ENCODE results near the gene CBFA2T2.
"Not testable (repeated sequence)": the region's sequence is repeated elsewhere in the genome, so short reads cannot be mapped to it uniquely, and the experiment has no call there.

The CBFA2T2 gene

GRCh38 chr20:33482581-33482980 lies 7.3 kb upstream of the CBFA2T2 start:
- no peak for DNase-seq (ENCODE audit: low read depth, low spot score)
- H3K4me3 ChIP-seq (ENCODE audit: low read depth, low read length) = no peak overlapping the region
- in situ Hi-C loops (cut with HindIII; ENCODE audit: low sequenced_read_pairs) = no loop called here
- no peak for TF ChIP-seq CTCF (IDR thresholded peaks at IDR 0.05; ENCODE audit: low read depth, low read length)

- in situ Hi-C loops (cut with HindIII; ENCODE audit: low sequenced_read_pairs); DNase-seq (ENCODE audit: low read depth, low spot score); H3K4me3 ChIP-seq (ENCODE audit: low read depth, low read length): not testable (repeated sequence)
These were observed 6.7 kb upstream of the CBFA2T2 start for GRCh38 chr20:33483186-33483585.

GRCh38 chr20:33488201-33488600 lies 1.7 kb upstream of the CBFA2T2 start:
- DNase-seq (ENCODE audit: low read depth, low spot score) = no peak
- in situ Hi-C loops (cut with HindIII; ENCODE audit: low sequenced_read_pairs) = no loop called here
- H3K4me3 ChIP-seq (ENCODE audit: low read depth, low read length) = no peak overlapping the region
- TF ChIP-seq CTCF (IDR thresholded peaks at IDR 0.05; ENCODE audit: low read depth, low read length) = no peak

GRCh38 chr20:33488661-33489494 lies 1.0 kb upstream of the CBFA2T2 start:
- peak; percentile 2 for DNase-seq (ENCODE audit: low read depth, low spot score)
- peak overlapping the region; percentile 57 for H3K4me3 ChIP-seq (ENCODE audit: low read depth, low read length)
- in situ Hi-C loops (cut with HindIII; ENCODE audit: low sequenced_read_pairs) = not testable (repeated sequence)

- peak overlapping the region; percentile 57 for H3K4me3 ChIP-seq (ENCODE audit: low read depth, low read length)
- in situ Hi-C loops (cut with HindIII; ENCODE audit: low sequenced_read_pairs) = no loop called here
- TF ChIP-seq CTCF (IDR thresholded peaks at IDR 0.05; ENCODE audit: low read depth, low read length) = no peak
- peak; percentile 98 for DNase-seq (ENCODE audit: low read depth, low spot score)
These were observed 337 bp upstream of the CBFA2T2 start for GRCh38 chr20:33489495-33490022.

- no peak for TF ChIP-seq CTCF (IDR thresholded peaks at IDR 0.05; ENCODE audit: low read depth, low read length)
- H3K4me3 ChIP-seq (ENCODE audit: low read depth, low read length) = peak overlapping the region; percentile 79
- in situ Hi-C loops (cut with HindIII; ENCODE audit: low sequenced_read_pairs) = no loop called here
- no peak for DNase-seq (ENCODE audit: low read depth, low spot score)
These were observed 1.2 kb downstream of the CBFA2T2 start for GRCh38 chr20:33490934-33491656.

- no peak for TF ChIP-seq CTCF (IDR thresholded peaks at IDR 0.05; ENCODE audit: low read depth, low read length)
- no peak for DNase-seq (ENCODE audit: low read depth, low spot score)
- H3K4me3 ChIP-seq (ENCODE audit: low read depth, low read length) = no peak overlapping the region
- in situ Hi-C loops (cut with HindIII; ENCODE audit: low sequenced_read_pairs) = no loop called here
These were observed 3.3 kb downstream of the CBFA2T2 start for GRCh38 chr20:33493076-33493766.

GRCh38 chr20:33496776-33497175 lies 6.9 kb downstream of the CBFA2T2 start:
- in situ Hi-C loops (cut with HindIII; ENCODE audit: low sequenced_read_pairs); H3K4me3 ChIP-seq (ENCODE audit: low read depth, low read length); DNase-seq (ENCODE audit: low read depth, low spot score): not testable (repeated sequence)
